ENCODE results near the gene PSAPL1. TPM values are rescaled to one million over a fixed set of nuclear protein-coding genes. Genes with fewer than 3 reads are reported as not detected.

PSAPL1 gene
- total and polyA plus RNA-seq, 2 donors (not counting 1 experiment from before 2014, with no cell fraction given): not detected

DNA sequence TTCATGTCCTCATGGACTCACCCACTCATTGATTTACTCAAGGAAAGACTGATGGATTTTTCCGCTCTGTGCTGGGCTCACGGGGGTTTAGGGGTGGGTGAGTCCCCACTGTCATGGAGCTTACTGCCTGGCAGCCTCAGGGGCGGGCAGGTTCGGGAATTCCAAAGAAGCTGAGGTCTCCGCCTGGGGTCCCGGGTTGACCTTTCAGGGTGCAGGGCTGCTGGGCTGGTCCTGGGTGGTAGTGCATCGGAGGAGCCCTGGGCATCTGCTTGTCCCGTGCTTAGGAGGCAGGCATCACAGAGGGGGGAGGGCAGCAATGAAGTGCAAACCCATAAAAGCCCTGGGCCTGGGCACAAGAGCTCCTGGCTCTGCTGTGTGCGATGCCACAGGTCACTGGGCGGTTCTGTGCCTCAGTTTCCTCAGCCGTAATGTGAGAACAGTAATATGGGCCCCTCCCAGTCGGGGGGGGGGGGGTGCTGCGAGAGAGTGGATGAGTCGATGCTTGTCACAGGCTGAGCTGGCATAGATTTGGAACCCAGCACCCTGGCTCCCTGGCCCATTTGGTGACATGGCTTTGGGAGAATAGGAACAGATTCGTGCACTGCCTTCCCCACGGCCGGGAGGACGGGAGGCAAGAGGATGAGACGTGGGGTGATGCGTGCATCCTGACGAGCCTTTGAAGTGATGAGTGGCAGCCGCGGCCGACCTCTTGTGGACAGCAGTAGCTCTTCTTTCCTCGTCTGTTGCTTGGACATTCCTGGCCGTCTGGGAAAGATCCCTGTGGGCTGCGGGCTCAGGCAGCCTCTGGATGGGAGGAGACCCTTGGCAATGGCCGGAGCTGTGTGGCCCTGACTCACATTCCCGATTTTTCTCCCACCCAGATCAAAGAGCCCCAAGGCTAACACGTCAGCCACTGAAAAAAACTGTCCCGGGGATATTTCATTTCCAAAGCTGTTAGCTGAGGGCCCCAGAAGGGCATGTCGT lies 42.0 kb downstream of the PSAPL1 start:
- DNase-seq (ENCODE audit: low read depth in 2 of 2): peak; percentile 23 to 88
- no peaks in the 10 kb centered on the region for H3K36me3 ChIP-seq (ENCODE audit: control insufficient read depth, insufficient read depth, low read length)
- H4K20me1 ChIP-seq (ENCODE audit: control insufficient read depth, extremely low read depth, insufficient read depth, low read length): no peaks in the 10 kb centered on the region
- H2AFZ ChIP-seq (ENCODE audit: low read length): no peak overlapping the region
- TF ChIP-seq EZH2 (IDR thresholded peaks at IDR 0.05; ENCODE audit: low read length, missing control alignments): no peak
- TF ChIP-seq, protein P1, sequence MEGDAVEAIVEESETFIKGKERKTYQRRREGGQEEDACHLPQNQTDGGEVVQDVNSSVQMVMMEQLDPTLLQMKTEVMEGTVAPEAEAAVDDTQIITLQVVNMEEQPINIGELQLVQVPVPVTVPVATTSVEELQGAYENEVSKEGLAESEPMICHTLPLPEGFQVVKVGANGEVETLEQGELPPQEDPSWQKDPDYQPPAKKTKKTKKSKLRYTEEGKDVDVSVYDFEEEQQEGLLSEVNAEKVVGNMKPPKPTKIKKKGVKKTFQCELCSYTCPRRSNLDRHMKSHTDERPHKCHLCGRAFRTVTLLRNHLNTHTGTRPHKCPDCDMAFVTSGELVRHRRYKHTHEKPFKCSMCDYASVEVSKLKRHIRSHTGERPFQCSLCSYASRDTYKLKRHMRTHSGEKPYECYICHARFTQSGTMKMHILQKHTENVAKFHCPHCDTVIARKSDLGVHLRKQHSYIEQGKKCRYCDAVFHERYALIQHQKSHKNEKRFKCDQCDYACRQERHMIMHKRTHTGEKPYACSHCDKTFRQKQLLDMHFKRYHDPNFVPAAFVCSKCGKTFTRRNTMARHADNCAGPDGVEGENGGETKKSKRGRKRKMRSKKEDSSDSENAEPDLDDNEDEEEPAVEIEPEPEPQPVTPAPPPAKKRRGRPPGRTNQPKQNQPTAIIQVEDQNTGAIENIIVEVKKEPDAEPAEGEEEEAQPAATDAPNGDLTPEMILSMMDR (conservative IDR thresholded peaks at IDR 0.05 in 1 of 2, IDR thresholded peaks at IDR 0.05 in 1 of 2; ENCODE audit: low read depth in 1 of 2, low read length in 2 of 2): peak; percentile 12 to 17
- H3K4me2 ChIP-seq (ENCODE audit: extremely low read depth, insufficient read depth, low read length): no peak overlapping the region
- no peaks in the 10 kb centered on the region for H3K79me2 ChIP-seq (ENCODE audit: control insufficient read depth, insufficient read depth, low read length)
- H3K9ac ChIP-seq (ENCODE audit: insufficient read depth, low read length): no peak overlapping the region
- H3K4me1 ChIP-seq (ENCODE audit: control insufficient read depth, extremely low read depth, insufficient read depth, low read length): no peaks in the 10 kb centered on the region
- no peak overlapping the region for H3K4me3 ChIP-seq (replicated peaks in 1 of 4; ENCODE audit: control extremely low read depth in 1 of 4, insufficient read depth in 1 of 4, low read depth in 3 of 4, low read length in 4 of 4)
- H3K27me3 ChIP-seq (ENCODE audit: control insufficient read depth, insufficient read depth, low read length): peaks cover 4% of the 10 kb centered on the region
- no peaks in the 10 kb centered on the region for H3K9me3 ChIP-seq (ENCODE audit: control insufficient read depth, insufficient read depth, low read depth, low read length)
- no peak overlapping the region for H3K27ac ChIP-seq (ENCODE audit: insufficient read depth, low read length)

DNA sequence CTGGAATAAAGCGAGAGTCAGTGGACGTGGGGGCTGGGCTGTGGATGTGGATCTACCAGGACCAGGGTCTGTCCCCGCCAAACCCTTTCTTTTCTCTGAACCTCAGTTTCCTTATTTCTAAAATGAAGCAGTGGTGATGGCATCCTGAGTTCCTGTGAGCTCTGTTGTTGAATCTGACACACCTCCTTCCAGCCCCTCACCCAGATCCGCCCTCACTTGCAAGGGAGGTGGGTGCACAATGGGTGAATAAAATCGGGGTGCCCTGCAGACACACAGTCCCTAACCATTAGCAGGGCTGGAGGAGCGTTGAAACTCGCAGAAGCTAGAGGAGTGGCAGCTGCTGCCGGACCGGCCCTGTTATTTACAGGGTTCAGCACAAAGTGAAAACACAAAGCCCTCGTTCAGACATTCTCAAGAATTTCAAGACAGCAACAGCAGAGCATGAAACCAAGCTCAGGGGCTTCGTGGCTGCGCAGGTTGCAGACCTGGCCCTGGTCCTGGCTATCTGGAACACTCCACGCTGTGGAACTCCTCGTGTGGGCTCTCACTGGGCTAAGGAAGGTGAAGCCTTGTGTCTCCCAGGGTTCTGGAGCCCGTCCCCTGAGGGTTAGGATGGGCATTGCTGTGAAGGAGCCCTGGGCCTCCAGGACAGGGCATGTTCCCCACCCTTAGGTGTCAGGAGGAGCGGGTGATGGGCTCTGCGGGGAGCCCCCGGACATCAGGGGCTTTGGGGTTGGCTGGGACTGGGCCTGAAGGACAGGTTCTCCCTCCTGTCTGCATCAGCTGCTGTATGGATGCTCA lies 42.9 kb downstream of the PSAPL1 start:
- no peak for DNase-seq (ENCODE audit: low read depth in 2 of 2)
- TF ChIP-seq EZH2 (IDR thresholded peaks at IDR 0.05; ENCODE audit: low read length, missing control alignments): no peak
- TF ChIP-seq, protein P1 (conservative IDR thresholded peaks at IDR 0.05 in 1 of 2, IDR thresholded peaks at IDR 0.05 in 1 of 2; ENCODE audit: low read depth in 1 of 2, low read length in 2 of 2): no peak
- Histone ChIP-seq H3K4me3 (replicated peaks in 1 of 4; ENCODE audit: control extremely low read depth in 1 of 4, insufficient read depth in 1 of 4, low read depth in 3 of 4, low read length in 4 of 4) (no peak overlapping the region), H3K4me2 (ENCODE audit: extremely low read depth, insufficient read depth, low read length) (no peak overlapping the region), H3K36me3 (ENCODE audit: control insufficient read depth, insufficient read depth, low read length) (no peaks in the 10 kb centered on the region), H3K79me2 (ENCODE audit: control insufficient read depth, insufficient read depth, low read length) (no peaks in the 10 kb centered on the region), H4K20me1 (ENCODE audit: control insufficient read depth, extremely low read depth, insufficient read depth, low read length) (no peaks in the 10 kb centered on the region), H3K27ac (ENCODE audit: insufficient read depth, low read length) (no peak overlapping the region), H2AFZ (ENCODE audit: low read length) (no peak overlapping the region), H3K4me1 (ENCODE audit: control insufficient read depth, extremely low read depth, insufficient read depth, low read length) (no peaks in the 10 kb centered on the region), H3K9ac (ENCODE audit: insufficient read depth, low read length) (no peak overlapping the region), H3K9me3 (ENCODE audit: control insufficient read depth, insufficient read depth, low read depth, low read length) (no peaks in the 10 kb centered on the region), H3K27me3 (ENCODE audit: control insufficient read depth, insufficient read depth, low read length) (no peaks in the 10 kb centered on the region)
